IMR-90 (cell line): Measurements from ENCODE around the gene XPA.

ENCODE experiments used
- CTCF ChIP-seq: conservative IDR thresholded peaks from 2 replicates; pipeline ENCODE4 v1.5.1; 2012; ENCODE audit warnings: mild to moderate bottlenecking, low read depth, low read length, improper control_type of control experiment
- POLR2A ChIP-seq: IDR thresholded peaks from 2 replicates; pipeline ENCODE4 v1.6.1; 2012; ENCODE audit warnings: mild to moderate bottlenecking, low read depth, low read length
- SMC3 ChIP-seq: fragments of 150-350 bp; IDR thresholded peaks from 2 replicates; pipeline ENCODE4 v1.6.1; 2016; ENCODE audit warnings: low read depth, mild to moderate bottlenecking, antibody characterized with exemption, low read length, moderate library complexity

- no peak for TF ChIP-seq POLR2A
- no peak for TF ChIP-seq SMC3
- no peak for TF ChIP-seq CTCF
Observed at GRCh38 chr9:97675655-97676054, 21.5 kb downstream of the XPA start.
